Activated B cell treated with CpG ODN at 0.5 μM for 24 hours (primary cell): ENCODE data around the gene LAMB3. TPM values are rescaled to one million over a fixed set of nuclear protein-coding genes. Genes with fewer than 3 reads are reported as not detected.

ENCODE experiments used
- ATAC-seq: fragments of 200-7000 bp; cut with Tn5 transposase; one replicate; pipeline ENCODE4 v1.10.0; 2021; ENCODE audit warnings: low read depth, mild to moderate bottlenecking, moderate library complexity
- CTCF ChIA-PET: fragments of 350-600 bp; sonication (Branson Sonifier 250); formaldehyde crosslinking; loops from one replicate; lab custom pipeline; 2021; ENCODE audit warnings: antibody characterized with exemption; lab: Charles Lee
- POLR2A ChIA-PET: fragments of 350-600 bp; sonication (Branson Sonifier 250); formaldehyde crosslinking; loops from one replicate; lab custom pipeline; 2021; ENCODE audit warnings: antibody characterized with exemption; lab: Charles Lee
- DNase-seq: peaks from one replicate; pipeline ENCODE4 v3.0.0; 2022
- H3K27ac Mint-ChIP-seq: one replicate; pipeline ENCODE4 v1.8.0; 2020; ENCODE audit warnings: mixed read lengths
- H3K27me3 Mint-ChIP-seq: one replicate; pipeline ENCODE4 v1.8.0; 2021; ENCODE audit warnings: mixed read lengths
- H3K36me3 Mint-ChIP-seq: one replicate; pipeline ENCODE4 v1.8.0; 2021; ENCODE audit warnings: low read depth, mixed read lengths
- H3K4me1 Mint-ChIP-seq: one replicate; pipeline ENCODE4 v1.8.0; 2021; ENCODE audit warnings: mixed read lengths
- H3K4me3 Mint-ChIP-seq: one replicate; pipeline ENCODE4 v1.8.0; 2020; ENCODE audit warnings: mild to moderate bottlenecking, mixed read lengths
- H3K9me3 Mint-ChIP-seq: one replicate; pipeline ENCODE4 v1.8.0; 2020; ENCODE audit warnings: mixed read lengths
- CTCF ChIP-seq: fragments of 200-600 bp; IDR thresholded peaks from one replicate; pipeline ENCODE4 v1.8.0; 2022; ENCODE audit warnings: antibody characterized with exemption, mild to moderate bottlenecking
- intact Hi-C: fragments of 100-400 bp; cut with micrococcal nuclease; formaldehyde crosslinking; loops from one replicate; pipeline ENCODE4 v1.15.1; 2024
- total RNA-seq: library from RNA; stranded (reverse); gene quantifications from 2 replicates; pipeline ENCODE4 v1.2.3, GENCODE V29; 2022

The LAMB3 gene
- total RNA-seq, 1 donor from 2014 or later = 0.35 TPM

GRCh38 chr1:209621286-209621685 lies 30.9 kb downstream of the LAMB3 start:
- Mint-ChIP-seq H3K27me3 (peaks cover 4% of the 10 kb centered on the region), H3K4me3 (no peak overlapping the region), H3K4me1 (no peaks in the 10 kb centered on the region), H3K9me3 (no peaks in the 10 kb centered on the region), H3K36me3 (no peaks in the 10 kb centered on the region), H3K27ac (no peak overlapping the region)
- POLR2A ChIA-PET = no interaction called here
- TF ChIP-seq CTCF = no peak
- ATAC-seq (no peak), DNase-seq (no peak)
- intact Hi-C loops = no loop called here
- CTCF ChIA-PET = no interaction called here

- CTCF ChIA-PET = no interaction called here
- no peak for TF ChIP-seq CTCF
- Mint-ChIP-seq H3K4me3 (no peak overlapping the region), H3K27me3 (peaks cover 7% of the 10 kb centered on the region), H3K27ac (no peak overlapping the region), H3K9me3 (no peaks in the 10 kb centered on the region), H3K4me1 (no peaks in the 10 kb centered on the region), H3K36me3 (no peaks in the 10 kb centered on the region)
- no peak for DNase-seq
- POLR2A ChIA-PET = no interaction called here
- intact Hi-C loops = no loop called here
- no peak for ATAC-seq
Observed at GRCh38 chr1:209620487-209620884, 31.7 kb downstream of the LAMB3 start.

- DNase-seq (no peak), ATAC-seq (no peak)
- ChIA-PET CTCF (interaction anchor here (1.1 kb wide), 1 partner anchor 18 kb away, joined by 3 read pairs; no protein-coding TSS in a partner anchor), POLR2A (no interaction called here)
- Mint-ChIP-seq H3K4me1 (no peaks in the 10 kb centered on the region), H3K36me3 (no peaks in the 10 kb centered on the region), H3K27ac (no peak overlapping the region), H3K4me3 (no peak overlapping the region), H3K9me3 (no peaks in the 10 kb centered on the region), H3K27me3 (peaks cover 9% of the 10 kb centered on the region)
- intact Hi-C loops = no loop called here
- TF ChIP-seq CTCF = no peak
Observed at GRCh38 chr1:209619696-209620486, 32.3 kb downstream of the LAMB3 start.

- Mint-ChIP-seq H3K4me3 (no peak overlapping the region), H3K27ac (no peak overlapping the region), H3K36me3 (no peaks in the 10 kb centered on the region), H3K9me3 (no peaks in the 10 kb centered on the region), H3K27me3 (peaks cover 11% of the 10 kb centered on the region), H3K4me1 (no peaks in the 10 kb centered on the region)
- no peak for TF ChIP-seq CTCF
- DNase-seq (no peak), ATAC-seq (no peak)
- POLR2A ChIA-PET = no interaction called here
- CTCF ChIA-PET = interaction anchor here (1.1 kb wide), 1 partner anchor 17 kb away, joined by 3 read pairs; no protein-coding TSS in a partner anchor
- intact Hi-C loops = no loop called here
Observed at GRCh38 chr1:209618756-209619420, 33.3 kb downstream of the LAMB3 start.

GRCh38 chr1:209618291-209618690 lies 33.9 kb downstream of the LAMB3 start:
- intact Hi-C loops = no loop called here
- Mint-ChIP-seq H3K4me1 (no peaks in the 10 kb centered on the region), H3K27me3 (peaks cover 11% of the 10 kb centered on the region), H3K27ac (no peak overlapping the region), H3K9me3 (no peaks in the 10 kb centered on the region), H3K4me3 (no peak overlapping the region), H3K36me3 (no peaks in the 10 kb centered on the region)
- CTCF ChIA-PET = no interaction called here
- no peak for ATAC-seq
- POLR2A ChIA-PET = no interaction called here
- no peak for DNase-seq
- no peak for TF ChIP-seq CTCF
